Measurements from ENCODE around the gene FER. TPM values are rescaled to one million over a fixed set of nuclear protein-coding genes. Genes with fewer than 3 reads are reported as not detected.

The FER gene
- total and polyA plus RNA-seq, 2 of the 13 experiments (the other 11 are each of a cell fraction or from before 2014, with no cell fraction given), result 7.9 to 29.0 TPM

DNA sequence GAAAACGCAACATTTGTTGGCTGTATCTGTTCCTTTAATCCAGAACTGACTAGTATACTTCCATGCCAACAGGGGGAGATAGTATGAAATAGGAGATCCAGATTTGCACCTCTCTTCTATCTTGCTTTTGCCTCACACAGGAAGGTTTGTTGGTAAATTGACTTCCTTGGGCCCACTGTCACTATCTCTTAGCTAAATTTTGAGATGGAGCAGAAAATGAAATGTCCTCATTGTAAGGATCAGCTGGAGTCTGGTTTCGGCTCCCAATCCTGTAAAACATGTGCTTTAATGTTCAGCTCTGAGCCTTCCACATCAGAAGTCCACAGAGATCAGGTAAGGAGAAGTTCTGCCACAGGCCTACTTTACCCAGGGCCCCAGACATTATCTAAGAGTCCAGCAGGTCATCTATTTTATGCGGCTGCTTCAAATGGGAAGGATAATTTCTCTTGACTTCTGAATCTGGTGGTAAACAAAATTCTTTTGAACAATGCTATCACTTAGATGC is 176.8 kb downstream of the FER start (continued):
- TF ChIP-seq, protein P1, sequence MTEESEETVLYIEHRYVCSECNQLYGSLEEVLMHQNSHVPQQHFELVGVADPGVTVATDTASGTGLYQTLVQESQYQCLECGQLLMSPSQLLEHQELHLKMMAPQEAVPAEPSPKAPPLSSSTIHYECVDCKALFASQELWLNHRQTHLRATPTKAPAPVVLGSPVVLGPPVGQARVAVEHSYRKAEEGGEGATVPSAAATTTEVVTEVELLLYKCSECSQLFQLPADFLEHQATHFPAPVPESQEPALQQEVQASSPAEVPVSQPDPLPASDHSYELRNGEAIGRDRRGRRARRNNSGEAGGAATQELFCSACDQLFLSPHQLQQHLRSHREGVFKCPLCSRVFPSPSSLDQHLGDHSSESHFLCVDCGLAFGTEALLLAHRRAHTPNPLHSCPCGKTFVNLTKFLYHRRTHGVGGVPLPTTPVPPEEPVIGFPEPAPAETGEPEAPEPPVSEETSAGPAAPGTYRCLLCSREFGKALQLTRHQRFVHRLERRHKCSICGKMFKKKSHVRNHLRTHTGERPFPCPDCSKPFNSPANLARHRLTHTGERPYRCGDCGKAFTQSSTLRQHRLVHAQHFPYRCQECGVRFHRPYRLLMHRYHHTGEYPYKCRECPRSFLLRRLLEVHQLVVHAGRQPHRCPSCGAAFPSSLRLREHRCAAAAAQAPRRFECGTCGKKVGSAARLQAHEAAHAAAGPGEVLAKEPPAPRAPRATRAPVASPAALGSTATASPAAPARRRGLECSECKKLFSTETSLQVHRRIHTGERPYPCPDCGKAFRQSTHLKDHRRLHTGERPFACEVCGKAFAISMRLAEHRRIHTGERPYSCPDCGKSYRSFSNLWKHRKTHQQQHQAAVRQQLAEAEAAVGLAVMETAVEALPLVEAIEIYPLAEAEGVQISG (CRISPR knock-in tag; IDR thresholded peaks at IDR 0.05), result peak; percentile 99
- no peak for TF ChIP-seq HOXD1 (CRISPR knock-in tag; IDR thresholded peaks at IDR 0.05)
- TF ChIP-seq, protein P2, sequence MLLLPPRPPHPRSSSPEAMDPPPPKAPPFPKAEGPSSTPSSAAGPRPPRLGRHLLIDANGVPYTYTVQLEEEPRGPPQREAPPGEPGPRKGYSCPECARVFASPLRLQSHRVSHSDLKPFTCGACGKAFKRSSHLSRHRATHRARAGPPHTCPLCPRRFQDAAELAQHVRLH (CRISPR knock-in tag; IDR thresholded peaks at IDR 0.05; ENCODE audit: borderline replicate concordance, low read depth), result peak; percentile 26; the same call in 1 of the 2 replicates
- TF ChIP-seq, protein P3, sequence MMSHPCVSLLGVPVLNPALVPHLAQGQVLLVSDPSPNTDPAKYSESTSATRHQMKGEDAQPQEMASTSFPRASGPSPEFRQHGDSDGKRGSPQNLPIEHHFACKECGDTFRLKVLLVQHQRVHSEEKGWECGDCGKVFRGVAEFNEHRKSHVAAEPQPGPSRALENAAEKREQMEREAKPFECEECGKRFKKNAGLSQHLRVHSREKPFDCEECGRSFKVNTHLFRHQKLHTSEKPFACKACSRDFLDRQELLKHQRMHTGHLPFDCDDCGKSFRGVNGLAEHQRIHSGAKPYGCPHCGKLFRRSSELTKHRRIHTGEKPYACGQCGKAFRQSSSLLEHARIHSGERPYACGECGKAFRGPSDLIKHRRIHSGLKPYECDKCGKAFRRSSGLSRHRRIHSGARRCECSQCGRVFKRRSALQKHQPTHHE (CRISPR knock-in tag; IDR thresholded peaks at IDR 0.05; ENCODE audit: borderline replicate concordance), result no peak
- no peak for TF ChIP-seq HMGA1 (CRISPR knock-in tag; conservative IDR thresholded peaks at IDR 0.05)
- no peak for TF ChIP-seq FOXK2 (IDR thresholded peaks at IDR 0.05)
- TF ChIP-seq ZNF333 (CRISPR knock-in tag; IDR thresholded peaks at IDR 0.05; ENCODE audit: borderline replicate concordance), result no peak
- no peak for TF ChIP-seq CHD2 (IDR thresholded peaks at IDR 0.05; ENCODE audit: low read depth, low read length)
- no peak for TF ChIP-seq JUN (CRISPR knock-in tag; IDR thresholded peaks at IDR 0.05)
- TF ChIP-seq, protein P4, sequence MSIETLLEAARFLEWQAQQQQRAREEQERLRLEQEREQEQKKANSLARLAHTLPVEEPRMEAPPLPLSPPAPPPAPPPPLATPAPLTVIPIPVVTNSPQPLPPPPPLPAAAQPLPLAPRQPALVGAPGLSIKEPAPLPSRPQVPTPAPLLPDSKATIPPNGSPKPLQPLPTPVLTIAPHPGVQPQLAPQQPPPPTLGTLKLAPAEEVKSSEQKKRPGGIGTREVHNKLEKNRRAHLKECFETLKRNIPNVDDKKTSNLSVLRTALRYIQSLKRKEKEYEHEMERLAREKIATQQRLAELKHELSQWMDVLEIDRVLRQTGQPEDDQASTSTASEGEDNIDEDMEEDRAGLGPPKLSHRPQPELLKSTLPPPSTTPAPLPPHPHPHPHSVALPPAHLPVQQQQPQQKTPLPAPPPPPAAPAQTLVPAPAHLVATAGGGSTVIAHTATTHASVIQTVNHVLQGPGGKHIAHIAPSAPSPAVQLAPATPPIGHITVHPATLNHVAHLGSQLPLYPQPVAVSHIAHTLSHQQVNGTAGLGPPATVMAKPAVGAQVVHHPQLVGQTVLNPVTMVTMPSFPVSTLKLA (IDR thresholded peaks at IDR 0.05), result no peak
- TF ChIP-seq SOX6 (IDR thresholded peaks at IDR 0.05), result no peak
- peak; percentile 54 for TF ChIP-seq SOX6 (CRISPR knock-in tag; IDR thresholded peaks at IDR 0.05)
- TF ChIP-seq TOE1 (CRISPR knock-in tag; IDR thresholded peaks at IDR 0.05), result no peak
- no peak for TF ChIP-seq ZNF34 (CRISPR knock-in tag; IDR thresholded peaks at IDR 0.05; ENCODE audit: borderline replicate concordance)
- no peak for TF ChIP-seq ZNF577 (CRISPR knock-in tag; IDR thresholded peaks at IDR 0.05; ENCODE audit: borderline replicate concordance, low read depth)
- TF ChIP-seq, protein P5, sequence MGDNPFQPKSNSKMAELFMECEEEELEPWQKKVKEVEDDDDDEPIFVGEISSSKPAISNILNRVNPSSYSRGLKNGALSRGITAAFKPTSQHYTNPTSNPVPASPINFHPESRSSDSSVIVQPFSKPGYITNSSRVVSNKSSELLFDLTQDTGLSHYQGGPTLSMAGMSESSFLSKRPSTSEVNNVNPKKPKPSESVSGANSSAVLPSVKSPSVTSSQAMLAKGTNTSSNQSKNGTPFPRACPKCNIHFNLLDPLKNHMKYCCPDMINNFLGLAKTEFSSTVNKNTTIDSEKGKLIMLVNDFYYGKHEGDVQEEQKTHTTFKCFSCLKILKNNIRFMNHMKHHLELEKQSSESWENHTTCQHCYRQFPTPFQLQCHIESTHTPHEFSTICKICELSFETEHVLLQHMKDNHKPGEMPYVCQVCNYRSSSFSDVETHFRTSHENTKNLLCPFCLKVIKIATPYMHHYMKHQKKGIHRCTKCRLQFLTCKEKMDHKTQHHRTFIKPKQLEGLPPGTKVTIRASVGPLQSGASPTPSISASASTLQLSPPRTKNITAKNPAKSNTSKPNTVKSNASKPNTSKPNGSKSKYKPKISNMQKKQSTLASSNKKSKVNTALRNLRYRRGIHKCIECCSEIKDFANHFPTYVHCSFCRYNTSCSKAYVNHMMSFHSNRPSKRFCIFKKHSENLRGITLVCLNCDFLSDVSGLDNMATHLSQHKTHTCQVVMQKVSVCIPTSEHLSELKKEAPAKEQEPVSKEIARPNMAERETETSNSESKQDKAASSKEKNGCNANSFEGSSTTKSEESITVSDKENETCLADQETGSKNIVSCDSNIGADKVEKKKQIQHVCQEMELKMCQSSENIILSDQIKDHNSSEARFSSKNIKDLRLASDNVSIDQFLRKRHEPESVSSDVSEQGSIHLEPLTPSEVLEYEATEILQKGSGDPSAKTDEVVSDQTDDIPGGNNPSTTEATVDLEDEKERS (CRISPR knock-in tag; IDR thresholded peaks at IDR 0.05), result no peak
- TF ChIP-seq ZNF124 (CRISPR knock-in tag; IDR thresholded peaks at IDR 0.05), result no peak
- peak; percentile 91 for TF ChIP-seq PHF8 (CRISPR knock-in tag; IDR thresholded peaks at IDR 0.05)
- TF ChIP-seq AGO2 (optimal IDR thresholded peaks at IDR 0.05; ENCODE audit: low read depth, low read length), result no peak
- no peak for TF ChIP-seq PLRG1 (conservative IDR thresholded peaks at IDR 0.05)
- TF ChIP-seq SMYD3 (CRISPR knock-in tag; IDR thresholded peaks at IDR 0.05), result no peak
- TF ChIP-seq ZNF251 (CRISPR knock-in tag; IDR thresholded peaks at IDR 0.05), result no peak

All from HepG2 (cell line).